GM21717 (cell line): ENCODE results near the gene LGALS9B.
"Not testable (repeated sequence)": the region's sequence is repeated elsewhere in the genome, so short reads cannot be mapped to it uniquely, and the experiment has no call there.

Experiments
- ATAC-seq: cut with Tn5 transposase; IDR thresholded peaks from one replicate; pipeline ENCODE4 v1.9.1; 2021; ENCODE audit warnings: mild to moderate bottlenecking, moderate library complexity; ENCODE audit not compliant: unreplicated experiment

The LGALS9B gene

GRCh38 chr17:20467447-20467846 is at the start of gene LGALS9B:
TSS of gene LGALS9B (minus strand) at chr17:20467539. CDS start at chr17:20467470, 69 bp downstream.
- ATAC-seq: peak; percentile 80

GRCh38 chr17:20516986-20517385 is 49.6 kb upstream of the LGALS9B start:
- not testable (repeated sequence) for ATAC-seq

DNA sequence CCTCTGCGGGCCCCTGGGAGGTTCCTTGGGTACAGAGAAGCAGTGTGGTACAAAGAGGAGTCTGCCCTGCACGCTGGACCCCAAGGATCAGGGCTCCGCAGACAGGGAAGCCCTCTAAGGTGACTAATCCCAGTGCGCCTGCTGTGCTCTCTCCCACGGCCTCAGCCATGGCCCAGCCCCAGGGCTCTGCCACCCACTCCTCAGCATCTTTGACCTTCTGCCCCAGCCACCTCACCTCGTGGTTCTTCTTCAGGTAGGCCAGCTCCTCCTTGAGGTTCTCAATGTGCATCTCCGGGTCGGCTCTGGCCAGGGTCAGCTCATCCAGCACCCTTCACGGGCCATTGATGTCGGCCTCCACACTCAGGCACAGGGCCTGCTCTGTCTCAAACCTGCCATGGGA is 47.8 kb upstream of the LGALS9B start:
- ATAC-seq: not testable (repeated sequence)

GRCh38 chr17:20513539-20513938 is 46.2 kb upstream of the LGALS9B start:
- not testable (repeated sequence) for ATAC-seq

- not testable (repeated sequence) for ATAC-seq
These were observed 45.0 kb upstream of the LGALS9B start for GRCh38 chr17:20512378-20512777.

DNA sequence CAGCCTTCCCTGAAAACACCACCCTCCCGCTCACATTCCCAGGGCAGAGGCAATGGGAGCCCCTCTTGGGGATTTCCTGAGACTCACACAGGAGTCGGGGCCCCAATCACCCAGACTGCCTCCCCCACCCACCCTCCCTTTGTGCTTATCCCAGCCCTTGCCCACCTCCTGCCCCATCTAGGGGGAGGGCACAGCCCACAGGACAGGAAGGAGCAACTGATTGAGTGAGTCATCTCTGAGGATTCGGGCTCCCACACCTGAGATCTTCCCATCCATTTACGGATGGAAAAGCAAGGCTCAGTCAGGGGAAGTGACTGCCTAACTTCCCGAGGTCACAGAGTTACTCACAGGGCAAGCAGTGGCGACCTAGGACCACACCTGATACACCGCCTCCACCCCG is 44.4 kb upstream of the LGALS9B start:
- not testable (repeated sequence) for ATAC-seq

DNA sequence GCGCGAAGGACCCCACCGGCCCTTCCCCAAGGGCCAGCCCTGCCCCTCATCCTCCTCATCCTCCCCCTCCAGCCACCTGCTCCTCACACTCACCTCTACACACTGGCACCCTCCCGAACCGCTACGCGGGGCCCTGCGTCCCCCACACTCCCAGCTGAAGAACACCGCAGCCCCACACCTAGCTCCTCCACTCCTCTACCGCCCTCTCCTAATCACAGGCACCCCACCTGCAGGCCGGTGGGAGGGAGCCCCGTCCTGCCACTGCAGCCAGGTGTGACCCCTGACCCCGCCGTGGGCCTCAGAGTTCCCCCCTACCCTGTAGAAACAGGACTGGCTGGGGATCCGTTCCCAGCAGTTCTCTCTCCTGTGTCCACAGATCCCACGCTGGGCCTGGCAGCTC is 38.0 kb upstream of the LGALS9B start:
- ATAC-seq: not testable (repeated sequence)

DNA sequence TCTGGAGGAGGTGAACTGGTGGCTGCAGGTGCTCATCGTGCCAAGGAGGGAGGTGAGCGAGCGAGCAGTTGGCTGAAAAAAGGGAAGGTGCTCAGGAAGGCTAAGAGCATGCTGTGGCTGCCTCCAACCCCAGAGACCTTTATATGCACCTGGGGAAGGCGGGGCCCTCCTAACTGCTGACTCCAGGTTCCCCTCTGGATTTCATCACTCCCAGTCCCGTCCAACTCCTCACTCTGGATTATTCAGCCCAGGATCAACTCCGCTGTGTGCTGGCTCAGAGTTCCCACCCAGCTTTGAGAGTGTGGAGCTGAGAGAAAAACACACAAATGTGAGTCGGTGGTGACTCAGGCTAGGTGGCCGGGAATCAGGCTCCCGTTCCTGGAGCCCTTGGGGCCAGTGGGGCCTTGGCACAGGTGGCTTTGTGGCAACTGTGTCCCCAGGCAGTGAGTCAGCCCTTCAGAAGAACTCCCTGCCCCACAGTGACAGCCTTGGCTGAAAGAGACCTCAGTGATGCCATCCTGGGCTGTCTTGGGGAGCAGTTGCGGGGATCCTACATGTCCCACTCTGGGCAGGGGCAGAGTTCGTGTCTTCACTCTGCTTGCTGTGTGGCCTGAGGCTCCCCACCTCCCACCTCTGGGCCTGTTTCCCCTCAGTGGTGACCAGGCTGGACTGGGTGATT is 37.2 kb upstream of the LGALS9B start:
- not testable (repeated sequence) for ATAC-seq

DNA sequence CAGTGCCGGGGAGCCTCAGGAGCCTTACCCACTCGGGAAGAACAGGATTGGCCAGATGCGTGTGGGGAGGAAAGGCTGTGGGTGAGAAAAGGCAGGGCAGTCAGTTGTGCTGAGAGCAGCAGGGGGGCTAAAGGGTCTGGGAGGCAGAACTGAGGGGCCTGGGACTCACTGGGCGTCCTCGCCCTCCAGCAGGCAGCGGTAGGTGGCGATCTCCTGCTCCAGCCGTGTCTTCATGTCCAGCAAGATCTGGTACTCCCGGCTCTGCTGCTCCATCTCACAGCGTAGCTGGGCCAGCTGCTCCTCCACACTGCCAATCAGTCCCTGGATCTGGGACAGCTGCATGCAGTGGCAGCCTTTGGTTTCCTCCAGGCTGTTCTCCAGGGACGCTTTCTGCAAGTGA is 34.6 kb upstream of the LGALS9B start:
- ATAC-seq: not testable (repeated sequence)

- ATAC-seq: not testable (repeated sequence)
These were observed 33.0 kb upstream of the LGALS9B start for GRCh38 chr17:20500346-20500745.

DNA sequence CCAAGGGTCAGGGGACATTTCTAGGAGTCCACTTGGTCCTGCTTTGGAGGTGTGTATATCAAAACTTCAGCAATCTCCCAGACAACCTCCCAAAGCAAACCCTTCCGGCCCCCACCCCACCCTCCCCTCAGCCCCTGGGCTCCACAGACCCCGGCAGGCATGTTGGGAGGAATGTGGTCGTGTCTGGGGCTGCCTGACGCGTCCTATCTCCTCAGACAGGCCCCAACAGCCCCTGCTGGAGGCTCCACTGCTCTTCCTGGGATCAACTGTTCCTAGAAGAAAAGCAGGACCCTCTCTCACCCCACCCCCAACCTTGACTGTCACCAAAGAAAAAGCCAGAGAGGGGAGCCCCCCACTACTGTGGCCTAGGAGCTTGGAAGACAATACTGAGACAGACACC is 28.1 kb upstream of the LGALS9B start:
- ATAC-seq: not testable (repeated sequence)

- ATAC-seq: not testable (repeated sequence)
These were observed 27.4 kb upstream of the LGALS9B start for GRCh38 chr17:20494735-20495134.

- ATAC-seq: not testable (repeated sequence)
These were observed 26.8 kb upstream of the LGALS9B start for GRCh38 chr17:20494147-20494546.

DNA sequence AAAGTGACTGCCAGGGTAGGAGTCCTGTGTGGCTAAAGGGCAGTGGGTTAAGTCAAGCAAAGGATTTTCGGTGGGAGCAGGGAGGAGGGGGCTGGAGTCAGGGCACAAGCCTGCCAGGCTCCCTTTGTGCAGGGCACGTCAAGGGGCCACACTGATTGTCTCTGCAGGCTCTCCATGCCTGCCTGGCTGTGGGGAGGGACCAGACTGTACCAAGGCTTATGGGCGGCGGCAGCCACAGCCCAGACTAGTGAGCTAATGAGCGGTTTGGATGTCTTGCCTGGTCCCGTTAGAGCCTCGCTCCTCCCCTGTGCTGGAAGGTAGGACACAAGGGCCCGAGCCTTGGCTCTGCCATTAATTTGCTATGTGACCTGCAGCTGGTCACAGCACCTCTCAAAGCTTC is 25.6 kb upstream of the LGALS9B start:
- ATAC-seq: not testable (repeated sequence)

GRCh38 chr17:20492099-20492498 is 24.8 kb upstream of the LGALS9B start:
- ATAC-seq: not testable (repeated sequence)

DNA sequence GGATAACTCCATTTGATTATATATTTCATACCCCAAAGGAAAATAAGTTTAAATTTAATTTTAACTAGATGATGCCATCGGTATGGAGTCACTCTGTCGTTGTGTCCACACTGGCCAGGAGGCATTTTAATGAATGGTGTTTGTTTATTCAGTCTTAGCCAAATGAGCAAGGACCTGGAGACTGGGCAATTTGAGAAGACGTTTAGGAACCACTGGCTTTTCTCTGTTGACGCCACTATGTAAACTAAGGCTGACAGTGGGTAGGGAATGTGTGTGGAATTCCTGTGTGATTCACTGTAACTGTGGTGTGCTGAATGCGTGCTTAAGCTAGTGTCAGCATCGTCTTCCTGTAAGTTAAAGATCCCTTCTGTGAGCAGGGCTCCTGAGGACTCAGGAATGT is 17.6 kb upstream of the LGALS9B start:
- not testable (repeated sequence) for ATAC-seq

DNA sequence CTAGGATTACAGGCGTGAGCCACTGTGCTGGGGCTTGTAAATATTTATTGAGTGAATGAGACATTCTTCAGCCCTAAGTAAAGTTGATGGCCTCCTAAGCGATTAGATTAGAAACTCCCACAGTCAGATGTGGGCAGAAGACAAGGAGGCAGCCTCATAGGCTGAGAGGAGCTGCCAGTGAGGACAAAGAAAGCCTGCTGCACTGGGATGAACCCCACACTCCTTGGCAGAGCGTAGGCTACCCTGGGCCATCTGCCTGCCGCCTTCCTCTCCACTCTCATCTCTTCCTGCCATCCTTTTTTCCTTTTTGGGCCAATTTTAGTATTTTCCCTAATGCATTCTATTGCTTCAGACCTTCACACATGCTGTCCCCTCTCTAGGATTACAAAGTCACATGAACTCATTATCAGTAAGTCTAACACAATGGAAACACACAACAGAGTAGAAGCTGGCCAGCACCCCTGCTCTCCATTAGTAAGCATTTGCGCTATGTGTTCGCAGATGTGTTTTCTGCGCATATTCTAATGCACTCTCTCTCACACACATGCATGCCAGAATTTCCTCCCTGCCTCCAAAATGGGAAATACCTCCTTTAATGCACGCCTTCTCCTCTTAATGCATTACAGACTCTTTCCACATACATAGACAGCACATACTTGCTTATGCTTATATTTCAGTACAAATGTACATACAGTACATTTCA is 12.7 kb upstream of the LGALS9B start:
- not testable (repeated sequence) for ATAC-seq

GRCh38 chr17:20477398-20478071 is 10.2 kb upstream of the LGALS9B start:
- ATAC-seq: not testable (repeated sequence)

DNA sequence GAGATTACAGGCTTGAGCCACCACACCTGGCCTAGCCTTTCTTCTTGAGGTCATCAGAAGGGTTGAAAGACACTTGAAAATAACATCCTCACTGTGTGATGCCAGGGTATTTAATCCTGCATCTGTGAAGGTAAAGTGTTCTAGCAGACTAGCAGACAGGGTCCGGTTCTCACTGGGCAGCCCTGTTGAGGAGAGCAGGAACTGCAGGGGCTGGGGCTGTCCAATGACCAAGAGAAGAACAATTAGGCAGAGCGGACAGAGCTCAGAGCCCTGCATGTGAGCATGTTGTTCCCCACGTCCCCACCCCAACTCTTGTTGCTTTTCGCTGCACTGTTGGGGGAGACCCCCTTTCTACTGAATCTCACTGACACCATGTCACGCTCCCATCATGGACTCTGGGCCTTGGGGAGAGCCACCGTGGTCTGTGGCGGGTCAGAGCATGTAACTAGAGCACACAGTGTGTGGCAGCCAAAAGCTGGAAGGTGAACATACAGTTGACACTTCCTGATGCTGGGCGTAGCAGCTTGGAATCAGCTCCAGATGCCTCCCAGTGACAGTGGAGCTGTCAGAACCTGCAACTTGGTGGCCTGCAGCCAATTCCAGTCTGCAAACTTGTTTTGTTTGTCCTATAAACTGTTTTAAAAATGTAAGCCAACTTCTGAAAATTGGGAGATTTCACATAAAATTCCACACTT is 7.9 kb upstream of the LGALS9B start:
- ATAC-seq: not testable (repeated sequence)

GRCh38 chr17:20474081-20474480 is 6.7 kb upstream of the LGALS9B start:
- not testable (repeated sequence) for ATAC-seq

- ATAC-seq: not testable (repeated sequence)
These were observed 2.6 kb upstream of the LGALS9B start for GRCh38 chr17:20469946-20470345.
